Sigmoid colon (tissue), 7 donors: ENCODE results near the gene LZTFL1. TPM values are rescaled to one million over a fixed set of nuclear protein-coding genes. Genes with fewer than 3 reads are reported as not detected.

ENCODE experiments used
- DNase-seq: peaks from one replicate; pipeline ENCODE4 v3.0.0-alpha.2; 2019
- H3K27ac ChIP-seq, 4 donors: fragments of 200-600 bp; sonication (generic); one replicate each; pipeline ENCODE4 v1.5.1; 2016 to 2019; ENCODE audit warnings: mild to moderate bottlenecking in 1 of 4
- H3K27me3 ChIP-seq, 3 donors: fragments of 200-600 bp; sonication (generic); one replicate each; pipeline ENCODE4 v1.5.1; 2019; ENCODE audit warnings: mild to moderate bottlenecking in 1 of 3
- H3K36me3 ChIP-seq, 4 donors: fragments of 200-600 bp; sonication (generic); one replicate each; pipeline ENCODE4 v1.5.1; 2016 to 2019
- H3K4me1 ChIP-seq, 4 donors: fragments of 200-600 bp; sonication (generic); one replicate each; pipeline ENCODE4 v1.5.1; 2017 to 2019
- H3K4me3 ChIP-seq, 4 donors: fragments of 200-600 bp; sonication (generic); one replicate each; pipeline ENCODE4 v1.5.1; 2017 to 2019; ENCODE audit warnings: mild to moderate bottlenecking in 2 of 4, moderate library complexity in 1 of 4
- H3K9me3 ChIP-seq, 4 donors: fragments of 200-600 bp in 3 of 4; sonication (generic) in 3 of 4; one replicate each; pipeline versions ENCODE4 v1.5.1 to v1.6.1; 2013 to 2019
- CTCF ChIP-seq, 4 experiments: fragments of 450-650 bp in 3 of 4; fragments of 200-600 bp in 1 of 4; IDR thresholded peaks; one replicate each; pipeline ENCODE4 v1.5.1; 2016 to 2019; ENCODE audit warnings: antibody characterized with exemption in 4 of 4, mild to moderate bottlenecking in 3 of 4, moderate library complexity in 2 of 4
- EP300 ChIP-seq, 4 donors: sonication (generic); formaldehyde crosslinking; IDR thresholded peaks; one replicate each; pipeline ENCODE4 v1.6.1; 2017; ENCODE audit warnings: antibody characterized with exemption in 4 of 4
- POLR2A ChIP-seq, 2 donors: fragments of 450-650 bp; IDR thresholded peaks; one replicate each; pipeline ENCODE4 v1.6.1; 2016; ENCODE audit warnings: antibody characterized with exemption in 2 of 2, mild to moderate bottlenecking in 2 of 2, moderate library complexity in 2 of 2
- POLR2AphosphoS5 ChIP-seq, 4 donors: sonication (generic); formaldehyde crosslinking; IDR thresholded peaks; one replicate each; pipeline ENCODE4 v1.6.1; 2017; ENCODE audit warnings: antibody characterized with exemption in 4 of 4
- WGBS, 2 donors: extraction: QIAGEN DNeasy Blood & Tissue Kit; methylation state at CpG; one replicate each; pipeline ENCODE4 v1.1.7; 2013; 5-methylcytosine and 5-hydroxymethylcytosine counted together
- intact Hi-C: fragments of 100-400 bp; cut with DNase I; formaldehyde crosslinking; loops from one replicate; pipeline ENCODE4 v1.15.1; 2023
- polyA plus RNA-seq, 3 donors: library from polyadenylated mRNA; stranded (reverse); fragments of 200-250 nt; gene quantifications; one replicate each; pipeline ENCODE4 v1.2.3, GENCODE V29; 2013
- total RNA-seq, 4 donors: library from RNA; depleted of rRNA; stranded (reverse); fragments of >200 nt; gene quantifications; one replicate each; pipeline ENCODE4 v1.1.0, GENCODE V29; 2016
- donor health status: healthy with polysubstance abuse.
- donor health status: Bipolar disorder and iron deficiency.
- donor health status: healthy.

The LZTFL1 gene
- total and polyA plus RNA-seq, 7 donors, result 7.9 to 31.0 (median 16.6) TPM

- no peaks in the 10 kb centered on the region for H3K9me3 ChIP-seq
- H3K4me1 ChIP-seq, result no peaks in the 10 kb centered on the region
- no peaks in the 10 kb centered on the region for H3K36me3 ChIP-seq
- TF ChIP-seq POLR2A (IDR thresholded peaks at IDR 0.05) (no peak), CTCF (IDR thresholded peaks at IDR 0.05) (no peak), POLR2AphosphoS5 (IDR thresholded peaks at IDR 0.05) (no peak), EP300 (IDR thresholded peaks at IDR 0.05) (no peak)
- intact Hi-C loops, result no loop called here
- no peak for DNase-seq
- no peak overlapping the region for H3K27ac ChIP-seq
- 17 to 52% methylated on average over 7 of the region's 7 CpGs for WGBS, 2 donors
- no peaks in the 10 kb centered on the region for H3K27me3 ChIP-seq
- no peak overlapping the region for H3K4me3 ChIP-seq
Observed at GRCh38 chr3:45773714-45774449, 68.0 kb downstream of the LZTFL1 start.

Other genes starting within 250 kb of the LZTFL1 start
- gene LIMD1, start 247.4 kb downstream of the LZTFL1 start, total RNA-seq, result 10 to 100 TPM; 12.2 to 19.9 (median 13.2) TPM
- gene LIMD1, start 247.4 kb downstream of the LZTFL1 start, polyA plus RNA-seq, result 10 to 100 TPM in 1 of 3 donors, 1 to 10 TPM in 2; 3.0 to 13.2 (median 3.2) TPM
- 10 to 100 TPM; 38.5 to 44.6 (median 40.4) TPM for gene SACM1L, start 152.7 kb downstream of the LZTFL1 start, total RNA-seq
- gene SACM1L, start 152.7 kb downstream of the LZTFL1 start, polyA plus RNA-seq, result 10 to 100 TPM; 21.6 to 36.3 (median 23.7) TPM
- under 1 TPM in 1 of 4 donors, not detected in 3; 0.16 TPM for gene SLC6A20, start 45.6 kb downstream of the LZTFL1 start, total RNA-seq
- 1 to 10 TPM in 1 of 3 donors, under 1 TPM in 1, not detected in 1; 0.60 to 1.4 TPM for gene SLC6A20, start 45.6 kb downstream of the LZTFL1 start, polyA plus RNA-seq
- not detected for gene CCR9, start 44.4 kb upstream of the LZTFL1 start, total RNA-seq
- gene CCR9, start 44.4 kb upstream of the LZTFL1 start, polyA plus RNA-seq, result under 1 TPM in 1 of 3 donors, not detected in 2; 0.55 TPM
- gene CXCR6, start 101.3 kb upstream of the LZTFL1 start, total RNA-seq, result under 1 TPM in 3 of 4 donors, not detected in 1; 0.36 to 0.95 (median 0.49) TPM
- 1 to 10 TPM in 1 of 3 donors, not detected in 2; 3.3 TPM for gene CXCR6, start 101.3 kb upstream of the LZTFL1 start, polyA plus RNA-seq
- 100 to 1,000 TPM in 1 of 4 donors, 10 to 100 TPM in 3; 72.1 to 115 (median 79.2) TPM for gene FYCO1, start 153.7 kb upstream of the LZTFL1 start, total RNA-seq
- 10 to 100 TPM in 1 of 3 donors, 1 to 10 TPM in 2; 8.4 to 15.0 (median 9.9) TPM for gene FYCO1, start 153.7 kb upstream of the LZTFL1 start, polyA plus RNA-seq
- gene XCR1, start 185.4 kb upstream of the LZTFL1 start, total RNA-seq, result under 1 TPM in 1 of 4 donors, not detected in 3; under 0.01 TPM
- 1 to 10 TPM in 1 of 3 donors, not detected in 2; 3.5 TPM for gene XCR1, start 185.4 kb upstream of the LZTFL1 start, polyA plus RNA-seq